Mesodermal cell (in vitro differentiated cells): ENCODE measurements around the gene IGFBP1.

Experiments used
- H3K27ac ChIP-seq: 2 replicates; pipeline ENCODE4 v1.7.0; 2013; ENCODE audit warnings: mild to moderate bottlenecking, low read depth, low read length, moderate library complexity; ENCODE audit not compliant: severe bottlenecking
- H3K36me3 ChIP-seq: 2 replicates; pipeline ENCODE4 v1.7.1; 2013; ENCODE audit warnings: mild to moderate bottlenecking, low read length, moderate library complexity; ENCODE audit not compliant: control insufficient read depth, insufficient read depth
- H3K4me1 ChIP-seq: one replicate; pipeline ENCODE4 v1.7.1; 2013; ENCODE audit warnings: mild to moderate bottlenecking, low read length; ENCODE audit not compliant: insufficient read depth, control insufficient read depth, poor library complexity, severe bottlenecking
- H3K4me3 ChIP-seq: 2 replicates; pipeline ENCODE4 v1.7.0; 2013; ENCODE audit warnings: low read length, control low read depth, mild to moderate bottlenecking; ENCODE audit not compliant: insufficient read depth, poor library complexity, severe bottlenecking; ENCODE audit errors: extremely low read depth
- H3K9me3 ChIP-seq: 2 replicates; pipeline ENCODE4 v1.7.1; 2013; ENCODE audit warnings: mild to moderate bottlenecking, low read length, moderate library complexity; ENCODE audit not compliant: control insufficient read depth
- WGBS, 2 experiments: methylation state at CpG; one replicate each; pipeline ENCODE4 v1.1.5; 2013; ENCODE audit warnings: missing lambda C conversion rate in 2 of 2; ENCODE audit not compliant: insufficient coverage in 2 of 2; 5-methylcytosine and 5-hydroxymethylcytosine counted together

The IGFBP1 gene

DNA sequence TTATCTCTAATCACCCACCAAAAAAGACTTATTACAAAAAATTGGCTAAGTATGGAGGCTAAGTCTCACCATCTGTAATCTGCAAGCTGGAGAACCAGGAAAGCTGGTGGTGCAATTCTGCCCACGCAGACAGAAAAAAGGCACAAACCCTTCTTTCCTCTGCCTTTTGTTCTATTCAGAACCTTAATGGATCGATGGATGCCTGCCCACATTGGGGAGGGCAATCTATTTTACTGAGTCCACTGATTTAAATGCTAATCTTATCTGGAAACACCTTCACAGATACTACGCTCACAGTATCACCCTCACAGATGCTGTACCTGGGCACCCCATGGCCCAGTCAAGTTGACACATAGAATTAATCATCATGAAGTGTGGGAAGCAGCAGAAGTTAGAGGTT lies 22.6 kb downstream of the IGFBP1 start:
- no peak overlapping the region for H3K4me3 ChIP-seq
- WGBS, 2 experiments = 93% methylated on average over 2 to 3 of the region's 3 CpGs
- no peak overlapping the region for H3K27ac ChIP-seq
- H3K4me1 ChIP-seq = no peaks in the 10 kb centered on the region
- H3K36me3 ChIP-seq = peaks cover 26% of the 10 kb centered on the region
- no peaks in the 10 kb centered on the region for H3K9me3 ChIP-seq

DNA sequence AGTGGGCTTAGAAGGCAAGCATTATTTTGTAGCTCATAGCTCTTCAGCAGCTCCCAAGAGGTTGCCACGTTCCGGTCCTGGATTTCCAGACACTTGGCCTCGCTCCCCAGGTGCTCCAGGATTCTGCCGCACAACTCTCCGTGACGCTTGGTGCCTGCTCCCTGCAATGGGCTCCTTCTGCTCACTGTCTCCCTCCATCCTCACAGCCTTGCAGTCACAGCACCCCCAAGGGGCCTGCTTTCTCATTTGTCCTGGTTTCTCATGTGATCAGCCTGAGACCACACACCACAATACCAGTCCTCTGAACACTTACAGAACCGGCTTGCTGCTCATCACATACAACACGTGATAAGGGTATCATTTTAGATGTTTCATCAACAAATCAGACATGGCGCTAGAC lies 23.0 kb downstream of the IGFBP1 start:
- no peaks in the 10 kb centered on the region for H3K4me1 ChIP-seq
- no peak overlapping the region for H3K4me3 ChIP-seq
- no peak overlapping the region for H3K27ac ChIP-seq
- peaks cover 31% of the 10 kb centered on the region for H3K36me3 ChIP-seq
- H3K9me3 ChIP-seq = no peaks in the 10 kb centered on the region
- WGBS, 2 experiments = 86 to 97% methylated on average over 8 to 9 of the region's 9 CpGs

DNA sequence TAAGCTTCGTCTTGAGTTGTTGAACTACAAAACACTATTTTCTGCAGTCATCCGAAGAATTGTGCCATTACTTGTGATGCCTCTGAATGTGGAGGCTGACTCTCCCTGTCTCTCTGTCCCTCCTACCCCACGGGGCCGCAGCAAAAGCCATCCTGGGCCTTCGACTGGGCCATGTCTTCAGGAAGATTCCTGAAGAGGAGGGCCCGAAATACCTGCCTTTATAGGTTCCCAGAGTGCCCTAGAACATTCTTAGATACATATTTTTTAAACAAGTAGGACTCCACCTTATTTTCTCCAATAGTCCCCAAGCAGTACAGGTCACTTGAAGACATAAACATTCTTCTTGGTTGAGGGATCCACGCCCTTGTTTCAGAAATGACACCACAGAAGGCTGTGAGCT lies 24.7 kb downstream of the IGFBP1 start:
- 91 to 95% methylated on average over 3 to 7 of the region's 7 CpGs for WGBS, 2 experiments
- peaks cover 40% of the 10 kb centered on the region for H3K36me3 ChIP-seq
- H3K9me3 ChIP-seq = no peaks in the 10 kb centered on the region
- H3K4me3 ChIP-seq = no peak overlapping the region
- no peak overlapping the region for H3K27ac ChIP-seq
- H3K4me1 ChIP-seq = no peaks in the 10 kb centered on the region

DNA sequence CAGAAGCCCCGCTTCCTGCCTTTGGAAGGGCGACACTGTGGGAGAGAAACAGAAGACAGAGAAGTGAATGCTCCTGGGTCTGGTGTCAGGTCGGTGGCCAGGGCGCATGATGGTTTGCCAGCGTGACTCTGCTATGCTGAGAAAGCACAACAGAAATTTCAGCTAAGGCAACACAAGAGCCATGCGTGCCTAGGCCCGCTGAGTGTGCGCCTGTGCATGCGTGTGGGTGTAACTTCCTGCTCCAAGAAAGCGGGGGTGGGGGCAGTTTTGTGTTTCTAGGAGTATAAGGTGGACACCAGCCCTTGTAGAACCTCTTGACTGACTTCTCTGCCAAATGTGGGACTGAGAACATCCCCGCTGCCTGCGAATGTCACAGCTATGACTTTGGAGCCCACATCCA lies 26.6 kb downstream of the IGFBP1 start:
- 89 to 97% methylated on average over 10 of the region's 12 CpGs for WGBS, 2 experiments
- peaks cover 40% of the 10 kb centered on the region for H3K36me3 ChIP-seq

DNA sequence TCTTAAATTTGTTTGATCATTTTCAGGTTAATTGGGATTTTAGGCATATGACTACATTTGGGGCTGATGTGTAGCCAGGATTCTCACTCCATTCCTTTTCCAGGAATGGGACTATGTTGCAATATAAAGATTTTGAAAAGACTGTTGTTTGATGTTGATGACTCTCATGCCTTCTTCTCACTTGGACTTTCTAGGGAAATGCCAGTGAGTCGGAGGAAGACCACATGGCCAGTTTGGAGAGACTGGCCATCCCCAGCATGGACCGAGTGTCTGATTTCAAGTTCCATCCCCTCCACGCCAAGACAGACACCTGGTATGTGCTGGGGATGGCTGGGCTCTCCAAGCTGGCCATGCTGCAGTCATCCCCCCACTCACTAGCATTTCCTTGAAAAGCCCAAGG lies 27.3 kb downstream of the IGFBP1 start:
- no peaks in the 10 kb centered on the region for H3K9me3 ChIP-seq
- 100% methylated on average over 1 to 3 of the region's 3 CpGs for WGBS, 2 experiments
- no peak overlapping the region for H3K27ac ChIP-seq
- H3K4me1 ChIP-seq = peaks cover 9% of the 10 kb centered on the region
- H3K36me3 ChIP-seq = peaks cover 40% of the 10 kb centered on the region
- H3K4me3 ChIP-seq = no peak overlapping the region

More for the DNA sequence above, 26.6 kb downstream of the IGFBP1 start:
- Histone ChIP-seq H3K4me1 (peaks cover 5% of the 10 kb centered on the region), H3K27ac (no peak overlapping the region), H3K9me3 (no peaks in the 10 kb centered on the region), H3K4me3 (no peak overlapping the region)

DNA sequence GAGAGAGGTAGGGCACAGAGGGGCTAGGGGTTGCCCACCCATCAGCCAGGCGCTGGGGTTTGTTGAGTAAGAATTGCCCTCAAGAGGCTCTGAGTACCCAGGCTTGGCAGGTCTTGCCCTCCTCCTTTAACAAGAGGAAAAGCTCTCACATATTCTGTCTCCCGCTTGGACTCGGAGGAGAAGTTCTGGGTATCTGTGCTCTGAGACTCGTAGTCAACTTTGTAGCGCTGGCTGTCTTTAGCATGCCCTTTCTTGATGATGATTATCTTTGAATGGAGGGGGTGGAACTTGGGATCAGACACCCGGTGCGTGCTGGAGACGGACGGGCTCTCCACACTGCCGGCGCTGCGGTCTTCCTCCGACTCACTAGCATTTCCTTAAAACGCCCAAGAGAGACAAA lies 28.8 kb downstream of the IGFBP1 start:
- Histone ChIP-seq H3K36me3 (peaks cover 40% of the 10 kb centered on the region), H3K4me1 (peaks cover 12% of the 10 kb centered on the region), H3K27ac (no peak overlapping the region), H3K9me3 (no peaks in the 10 kb centered on the region), H3K4me3 (no peak overlapping the region)
- 85 to 89% methylated on average over 6 to 11 of the region's 14 CpGs for WGBS, 2 experiments

DNA sequence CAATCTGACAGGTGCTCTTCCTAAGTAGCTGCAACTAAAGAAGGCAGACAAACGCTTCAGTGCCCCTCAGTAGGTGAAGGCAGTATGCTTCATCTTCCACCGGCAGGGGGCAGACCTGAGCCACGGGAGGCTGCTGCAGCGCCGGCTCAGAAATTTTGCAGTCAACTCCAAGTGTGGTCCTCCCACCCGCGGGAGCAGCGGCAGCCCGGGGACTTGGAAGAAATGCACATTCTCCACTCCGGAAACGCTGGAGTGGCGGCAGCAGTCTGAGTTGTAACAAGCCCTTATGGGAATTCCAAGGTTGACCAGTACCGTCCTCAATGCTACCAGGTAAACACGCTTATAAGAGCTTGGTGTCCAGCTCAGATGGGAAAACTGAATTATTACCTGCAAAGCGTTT lies 29.4 kb downstream of the IGFBP1 start:
- Histone ChIP-seq H3K4me1 (peaks cover 12% of the 10 kb centered on the region), H3K9me3 (no peaks in the 10 kb centered on the region), H3K4me3 (no peak overlapping the region), H3K27ac (no peak overlapping the region), H3K36me3 (peaks cover 38% of the 10 kb centered on the region)
- WGBS, 2 experiments = 14 to 15% methylated on average over 15 of the region's 15 CpGs

DNA sequence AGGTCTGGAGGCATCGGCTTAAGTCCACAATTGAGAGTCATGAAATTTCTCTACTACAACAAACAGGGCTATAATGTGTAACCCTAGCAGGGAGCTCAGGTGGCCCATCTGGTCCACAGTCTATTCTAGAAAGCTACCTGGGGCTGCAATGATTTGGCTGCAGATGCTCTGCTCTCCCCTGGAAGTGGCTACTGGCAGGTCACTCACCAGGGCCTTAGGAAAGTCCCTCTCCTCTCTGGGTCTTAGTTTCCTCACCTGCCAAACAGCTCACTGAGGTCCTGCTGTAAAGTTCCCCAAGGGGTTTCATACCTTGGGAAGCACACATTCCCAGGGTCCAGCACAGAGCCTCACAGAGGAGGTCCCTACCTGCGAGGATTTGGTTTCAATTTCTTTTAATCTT lies 30.3 kb downstream of the IGFBP1 start:
- no CpG with 5 or more reads among the region's 2 CpGs for WGBS, 2 experiments
- peaks cover 29% of the 10 kb centered on the region for H3K36me3 ChIP-seq
- no peaks in the 10 kb centered on the region for H3K9me3 ChIP-seq
- H3K4me1 ChIP-seq = peaks cover 18% of the 10 kb centered on the region
- H3K27ac ChIP-seq = no peak overlapping the region
- no peak overlapping the region for H3K4me3 ChIP-seq

DNA sequence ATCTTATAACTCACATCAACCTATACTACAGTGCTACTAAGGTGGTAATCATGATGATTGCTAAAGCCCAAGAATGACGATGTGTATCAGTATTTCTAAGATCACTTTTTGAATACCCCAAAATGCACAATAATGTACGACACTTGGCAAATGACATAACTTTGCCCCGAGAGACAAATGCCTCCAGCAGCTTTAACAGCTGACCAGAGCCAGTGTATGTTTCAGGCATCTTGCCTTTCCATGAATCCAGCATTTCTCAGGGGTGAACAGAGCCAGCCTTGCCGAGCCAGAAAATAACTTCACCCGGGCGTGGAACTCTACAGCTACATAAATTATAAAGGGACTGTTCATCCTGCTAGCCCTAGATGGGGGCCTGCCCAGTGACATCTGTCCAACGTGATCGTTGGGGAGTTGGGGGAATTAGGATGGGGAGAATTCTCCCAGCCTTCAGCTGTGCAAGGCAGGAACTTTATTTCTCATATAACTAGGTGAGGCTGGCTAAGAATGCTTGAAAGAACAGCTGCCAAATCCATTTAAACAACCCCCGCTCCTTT lies 31.0 kb downstream of the IGFBP1 start:
- 78 to 82% methylated on average over 3 to 6 of the region's 9 CpGs for WGBS, 2 experiments
- H3K4me1 ChIP-seq = peaks cover 24% of the 10 kb centered on the region
- H3K36me3 ChIP-seq = peaks cover 27% of the 10 kb centered on the region
- H3K4me3 ChIP-seq = peak overlapping the region; percentile 48
- no peak overlapping the region for H3K27ac ChIP-seq
- H3K9me3 ChIP-seq = no peaks in the 10 kb centered on the region

DNA sequence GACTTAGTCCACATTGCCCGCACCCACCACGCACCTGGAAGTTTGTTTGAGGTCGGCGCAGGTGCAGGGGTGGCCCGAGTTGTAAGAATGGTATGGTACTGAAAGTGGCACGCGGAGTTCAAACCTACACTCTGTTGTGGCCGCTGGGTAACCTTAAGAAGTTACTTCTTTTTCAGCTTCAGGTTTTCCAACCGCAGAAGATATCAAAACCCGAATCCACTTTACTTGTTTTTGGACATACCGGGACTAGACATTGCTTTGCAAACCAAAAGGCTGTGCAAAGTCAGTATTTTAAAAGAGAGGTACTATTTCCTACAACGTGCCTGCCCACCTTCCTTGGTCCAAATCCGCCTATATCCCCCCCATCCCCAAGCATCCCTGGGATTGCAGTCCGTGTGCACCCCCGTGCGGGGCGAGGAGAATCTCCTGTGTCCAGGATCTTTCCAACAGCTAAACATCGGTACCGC lies 31.7 kb downstream of the IGFBP1 start:
- WGBS, 2 experiments = 28 to 30% methylated on average over 14 to 19 of the region's 19 CpGs
- Histone ChIP-seq H3K27ac (no peak overlapping the region), H3K4me1 (peaks cover 29% of the 10 kb centered on the region), H3K36me3 (peaks cover 19% of the 10 kb centered on the region), H3K4me3 (peak overlapping the region; percentile 48), H3K9me3 (no peaks in the 10 kb centered on the region)

DNA sequence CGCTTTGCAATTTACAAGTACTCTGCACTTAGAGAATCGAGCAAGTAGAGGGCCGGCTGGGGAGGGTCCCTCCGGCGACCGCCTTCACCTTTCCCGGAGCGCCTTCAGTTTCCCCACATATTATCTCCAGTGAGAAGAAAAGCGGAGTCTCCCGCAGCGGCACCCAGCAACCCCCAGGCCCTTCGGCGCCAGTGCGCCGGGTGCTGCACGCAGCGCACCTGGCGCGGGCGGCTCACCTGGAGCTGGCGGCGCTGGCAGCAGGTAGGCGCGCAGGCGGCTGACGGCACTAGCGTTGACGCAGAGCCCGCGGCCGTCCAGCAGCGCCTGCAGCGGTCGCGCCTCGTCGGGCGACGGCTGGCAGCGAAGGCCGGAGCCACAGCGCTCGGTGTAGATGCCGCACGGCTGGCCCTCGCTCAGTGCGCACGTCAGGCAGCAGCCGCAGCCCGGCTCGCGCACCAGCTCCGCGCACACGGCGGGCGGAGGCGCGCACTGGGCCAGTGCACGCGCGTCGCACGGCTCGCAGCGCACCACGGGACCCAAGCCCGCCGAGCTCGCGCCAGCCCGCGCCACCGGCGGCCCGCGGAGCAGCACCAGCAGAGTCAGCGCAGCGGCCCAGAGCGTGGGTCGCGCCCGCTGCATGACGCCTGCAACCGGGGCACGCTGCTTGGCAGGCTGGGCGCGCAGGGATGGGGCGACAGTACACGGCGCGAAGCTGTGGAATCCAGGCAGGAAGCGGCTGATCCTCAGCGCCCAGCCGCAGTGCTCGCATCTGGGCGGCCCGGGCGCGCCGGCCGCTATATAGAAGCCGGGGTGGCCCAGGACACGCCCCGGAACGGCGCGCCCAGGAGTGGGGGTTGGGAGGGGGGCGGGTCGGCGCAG lies 32.5 kb downstream of the IGFBP1 start, which contains the start of gene IGFBP3:
Gene IGFBP3, minus strand, starts transcription at position 771 of the 879 bp plus-strand sequence. Its CDS starts 132 bp downstream, at position 639.
- Histone ChIP-seq H3K9me3 (no peaks in the 10 kb centered on the region), H3K4me1 (peaks cover 29% of the 10 kb centered on the region), H3K27ac (no peak within 1 kb of the TSS), H3K4me3 (peak within 1 kb of the TSS; percentile 48), H3K36me3 (peaks cover 15% of the 10 kb centered on the region)
- WGBS, 2 experiments = 0 to 1% methylated on average over 83 to 95 of the region's 111 CpGs
